Pancreas (tissue), 10 donors: ENCODE results near the gene SEPTIN3. TPM values are rescaled to one million over a fixed set of nuclear protein-coding genes. Genes with fewer than 3 reads are reported as not detected.

Experiments used
- ATAC-seq, 4 donors: fragments of 200-7000 bp; cut with Tn5 transposase; one replicate each; pipeline versions ENCODE4 v1.8.0 to v1.9.1; 2020; ENCODE audit warnings: mild to moderate bottlenecking in 4 of 4, moderate library complexity in 4 of 4
- DNase-seq, 6 donors: peaks; one replicate each; pipeline ENCODE4 v3.0.0-alpha.2; 2020
- FAIRE-seq: peaks from 2 replicates; lab custom pipeline; 2012; peaks lifted over from hg19 to GRCh38; lab: Jason Lieb, UNC
- H3K27ac ChIP-seq, 4 donors: fragments of 200-600 bp; sonication (generic); 1 replicate in 3 of 4; 2 replicates in 1 of 4; pipeline versions ENCODE4 v1.5.0 to v1.8.0; 2020
- H3K27me3 ChIP-seq, 4 donors: fragments of 200-600 bp; one replicate each; pipeline ENCODE4 v1.8.0; 2021
- H3K36me3 ChIP-seq, 3 donors: fragments of 200-600 bp; sonication (generic) in 1 of 3; one replicate each; pipeline versions ENCODE4 v1.5.0 to v1.8.0; 2020 to 2021
- H3K4me1 ChIP-seq, 3 donors: fragments of 200-600 bp; one replicate each; pipeline ENCODE4 v1.8.0; 2021
- H3K4me3 ChIP-seq, 4 donors: fragments of 200-600 bp; sonication (generic) in 2 of 4; one replicate each; pipeline versions ENCODE4 v1.5.0 to v1.8.0; 2020 to 2021
- H3K9me3 ChIP-seq, 4 donors: fragments of 200-600 bp; one replicate each; pipeline ENCODE4 v1.8.0; 2021
- CTCF ChIP-seq, 4 donors: fragments of 200-600 bp; sonication (generic) in 3 of 4; IDR thresholded peaks; one replicate each; pipeline versions ENCODE4 v1.5.0 to v1.8.0; 2021; ENCODE audit warnings: antibody characterized with exemption in 4 of 4
- WGBS, 2 donors: extraction: QIAGEN DNeasy Blood & Tissue Kit; methylation state at CpG; one replicate each; pipeline ENCODE4 v1.1.7; 2013; 5-methylcytosine and 5-hydroxymethylcytosine counted together
- intact Hi-C, 3 donors: fragments of 100-400 bp; cut with DNase I; formaldehyde crosslinking; loops; one replicate each; pipeline versions ENCODE4 v1.11.1 to v1.14.2; 2022
- polyA plus RNA-seq, 2 donors: library from polyadenylated mRNA; stranded (reverse); fragments of 200-250 nt; gene quantifications; one replicate each; pipeline ENCODE4 v1.2.3, GENCODE V29; 2013
- total RNA-seq, 6 donors: library from RNA; stranded (reverse); fragmentation: NEBNext Ultra II Directional in 4 of 6; extraction: Animal tissue kit (Norgen Biotek cat#: 25700) in 4 of 6; gene quantifications; one replicate each; pipeline versions ENCODE4 v1.2.1 to v1.2.4, GENCODE V29; 2021 to 2023
- donor health status: healthy with polysubstance abuse.
- donor health status: DM: no; HTN: no; CAD: no; lungs with moderate emphysema.
- donor health status: DM: no; HTN: no; CAD: no.
- donor health status: control.
- donor health status: control.
- donor health status: Bipolar disorder and iron deficiency.
- donor health status: DM: yes; HTN: yes; CAD: no.
- donor health status: DM: no; HTN: no; CAD: no.
- donor health status: DM: no; HTN: no; CAD: no.
- donor health status: DM: yes; HTN: yes; CAD: no.

The SEPTIN3 gene
- total and polyA plus RNA-seq, 8 donors, result 0.22 to 8.5 (median 1.3) TPM

GRCh38 chr22:41989246-41989645, 20.0 kb downstream of the SEPTIN3 start:
- intact Hi-C loops, result no loop called here
- DNase-seq, result no peak

GRCh38 chr22:41991111-41991510, 21.9 kb downstream of the SEPTIN3 start:
- no peaks in the 10 kb centered on the region for H3K36me3 ChIP-seq
- no peaks in the 10 kb centered on the region for H3K4me1 ChIP-seq
- intact Hi-C loops, result no loop called here
- FAIRE-seq (no peak), DNase-seq (no peak), ATAC-seq (no peak)
- TF ChIP-seq CTCF (IDR thresholded peaks at IDR 0.05), result no peak
- no peaks in the 10 kb centered on the region for H3K27me3 ChIP-seq
- no peak overlapping the region for H3K27ac ChIP-seq
- 79 to 83% methylated on average over 7 of the region's 7 CpGs for WGBS, 2 donors
- no peak overlapping the region for H3K4me3 ChIP-seq
- H3K9me3 ChIP-seq, result no peaks in the 10 kb centered on the region

More at GRCh38 chr22:41989246-41989645, 20.0 kb downstream of the SEPTIN3 start:
- no peaks in the 10 kb centered on the region for H3K36me3 ChIP-seq
- no peak overlapping the region for H3K27ac ChIP-seq
- H3K4me1 ChIP-seq, result no peaks in the 10 kb centered on the region
- WGBS, 2 donors, result 76 to 90% methylated on average over 4 of the region's 4 CpGs
- TF ChIP-seq CTCF (IDR thresholded peaks at IDR 0.05), result no peak
- no peaks in the 10 kb centered on the region for H3K9me3 ChIP-seq
- FAIRE-seq (no peak), ATAC-seq (no peak)
- H3K4me3 ChIP-seq, result no peak overlapping the region
- H3K27me3 ChIP-seq, result no peaks in the 10 kb centered on the region

- DNase-seq, result no peak
- Histone ChIP-seq H3K27me3 (no peaks in the 10 kb centered on the region), H3K27ac (no peak overlapping the region), H3K36me3 (no peaks in the 10 kb centered on the region), H3K9me3 (no peaks in the 10 kb centered on the region), H3K4me1 (no peaks in the 10 kb centered on the region), H3K4me3 (no peak overlapping the region)
- no peak for TF ChIP-seq CTCF (IDR thresholded peaks at IDR 0.05)
- no peak for ATAC-seq
- intact Hi-C loops, result no loop called here
- FAIRE-seq, result no peak
- 73 to 88% methylated on average over 5 of the region's 5 CpGs for WGBS, 2 donors
Observed at GRCh38 chr22:41992496-41992895, 23.3 kb downstream of the SEPTIN3 start.

- Histone ChIP-seq H3K27me3 (no peaks in the 10 kb centered on the region), H3K4me3 (no peak overlapping the region), H3K9me3 (no peaks in the 10 kb centered on the region), H3K36me3 (no peaks in the 10 kb centered on the region), H3K27ac (no peak overlapping the region), H3K4me1 (peaks cover 0 to 5% (median 0%) of the 10 kb centered on the region in 3 donors)
- no peak for TF ChIP-seq CTCF (IDR thresholded peaks at IDR 0.05)
- intact Hi-C loops, result no loop called here
- 56 to 65% methylated on average over 3 of the region's 3 CpGs for WGBS, 2 donors
- no peak for ATAC-seq
- no peak for FAIRE-seq
- DNase-seq, result no peak
Observed at GRCh38 chr22:41995211-41995610, 26.0 kb downstream of the SEPTIN3 start.

GRCh38 chr22:41996826-41997225, 27.6 kb downstream of the SEPTIN3 start:
- no peak for TF ChIP-seq CTCF (IDR thresholded peaks at IDR 0.05)

More at GRCh38 chr22:41996826-41997225, 27.6 kb downstream of the SEPTIN3 start:
- Histone ChIP-seq H3K36me3 (no peaks in the 10 kb centered on the region), H3K9me3 (no peaks in the 10 kb centered on the region), H3K4me1 (peaks cover 0 to 5% (median 0%) of the 10 kb centered on the region in 3 donors), H3K4me3 (no peak overlapping the region), H3K27ac (no peak overlapping the region), H3K27me3 (no peaks in the 10 kb centered on the region)
- intact Hi-C loops, result no loop called here
- ATAC-seq (no peak), FAIRE-seq (no peak), DNase-seq (no peak)
- WGBS, 2 donors, result 76 to 86% methylated on average over 5 of the region's 5 CpGs
